Prostate gland (tissue), 2 donors: Measurements from ENCODE around the gene FAM89A. TPM values are rescaled to one million over a fixed set of nuclear protein-coding genes. Genes with fewer than 3 reads are reported as not detected.
"Not testable (repeated sequence)": the region's sequence is repeated elsewhere in the genome, so short reads cannot be mapped to it uniquely, and the experiment has no call there.

Source experiments
- DNase-seq: peaks from one replicate; pipeline ENCODE4 v3.0.0-alpha.2; 2019; ENCODE audit warnings: low spot score
- H3K27ac ChIP-seq, 2 donors: fragments of 200-600 bp; sonication (generic); 2 replicates each; pipeline ENCODE4 v1.5.1; 2017 to 2019
- H3K27me3 ChIP-seq: fragments of 200-600 bp; sonication (generic); replicated peaks from 2 replicates; pipeline ENCODE4 v1.5.1; 2019; ENCODE audit not compliant: insufficient read depth
- H3K36me3 ChIP-seq, 2 donors: fragments of 200-600 bp; sonication (generic); 1 replicate in 1 of 2; 2 replicates in 1 of 2; pipeline versions ENCODE4 v1.5.1 to v1.8.1; 2017 to 2019
- H3K4me1 ChIP-seq: fragments of 200-600 bp; sonication (generic); replicated peaks from 2 replicates; pipeline ENCODE4 v1.5.1; 2019
- H3K4me3 ChIP-seq, 2 donors: fragments of 200-600 bp; sonication (generic); 2 replicates each; pipeline ENCODE4 v1.5.1; 2017 to 2019
- H3K9me3 ChIP-seq: fragments of 200-600 bp; sonication (generic); 2 replicates; pipeline ENCODE4 v1.5.1; 2017
- CTCF ChIP-seq, 4 experiments: fragments of 200-600 bp in 2 of 4; fragments of 450-650 bp in 2 of 4; sonication (generic) in 2 of 4; IDR thresholded peaks; 1 replicate in 3 of 4; 2 replicates in 1 of 4; pipeline ENCODE4 v1.5.1; 2016 to 2019; ENCODE audit warnings: antibody characterized with exemption in 4 of 4, mild to moderate bottlenecking in 2 of 4, moderate library complexity in 2 of 4
- POLR2A ChIP-seq: fragments of 450-650 bp; IDR thresholded peaks from one replicate; pipeline ENCODE4 v1.6.1; 2016; ENCODE audit warnings: antibody characterized with exemption, mild to moderate bottlenecking
- POLR2AphosphoS5 ChIP-seq: sonication (generic); formaldehyde crosslinking; IDR thresholded peaks from one replicate; pipeline ENCODE4 v1.6.1; 2017; ENCODE audit warnings: antibody characterized with exemption
- WGBS: methylation state at CpG from one replicate; pipeline ENCODE4 v1.1.5; 2018; 5-methylcytosine and 5-hydroxymethylcytosine counted together
- intact Hi-C: fragments of 100-400 bp; cut with DNase I; formaldehyde crosslinking; loops from one replicate; pipeline ENCODE4 v1.14.2; 2022
- total RNA-seq, 2 donors: library from RNA; depleted of rRNA; stranded (reverse); fragments of >200 nt; gene quantifications; one replicate each; pipeline ENCODE4 v1.1.0, GENCODE V29; 2016

The FAM89A gene
- total RNA-seq, 2 donors from 2014 or later = 13.7 to 13.9 TPM

GRCh38 chr1:231027971-231028370 is 12.1 kb downstream of the FAM89A start:
- Histone ChIP-seq H3K9me3 (no peaks in the 10 kb centered on the region), H3K27ac (no peak overlapping the region), H3K4me1 (no peaks in the 10 kb centered on the region), H3K27me3 (no peaks in the 10 kb centered on the region), H3K36me3 (no peaks in the 10 kb centered on the region), H3K4me3 (no peak overlapping the region)
- TF ChIP-seq CTCF (IDR thresholded peaks at IDR 0.05) (no peak), POLR2A (no peak), POLR2AphosphoS5 (no peak)
- intact Hi-C loops = no loop called here
- no peak for DNase-seq
- WGBS = 92% methylated on average over 10 of the region's 10 CpGs

- no peaks in the 10 kb centered on the region for H3K9me3 ChIP-seq
- TF ChIP-seq POLR2A (no peak), POLR2AphosphoS5 (no peak), CTCF (IDR thresholded peaks at IDR 0.05) (no peak)
- no peak for DNase-seq
- no peaks in the 10 kb centered on the region for H3K36me3 ChIP-seq
- no peaks in the 10 kb centered on the region for H3K4me1 ChIP-seq
- H3K27ac ChIP-seq = no peak overlapping the region
- H3K27me3 ChIP-seq = no peaks in the 10 kb centered on the region
- WGBS = 83% methylated on average over 23 of the region's 23 CpGs
- intact Hi-C loops = no loop called here
- no peak overlapping the region for H3K4me3 ChIP-seq
Observed at GRCh38 chr1:231027136-231027925, 12.7 kb downstream of the FAM89A start.

- Histone ChIP-seq H3K4me1 (no peaks in the 10 kb centered on the region), H3K9me3 (no peaks in the 10 kb centered on the region), H3K27ac (no peak overlapping the region), H3K4me3 (no peak overlapping the region), H3K27me3 (no peaks in the 10 kb centered on the region), H3K36me3 (no peaks in the 10 kb centered on the region)
- TF ChIP-seq POLR2AphosphoS5 (no peak), POLR2A (no peak), CTCF (IDR thresholded peaks at IDR 0.05) (no peak)
- intact Hi-C loops = no loop called here
- no peak for DNase-seq
- 83% methylated on average over 6 of the region's 6 CpGs for WGBS
Observed at GRCh38 chr1:231026576-231026975, 13.5 kb downstream of the FAM89A start.

DNA sequence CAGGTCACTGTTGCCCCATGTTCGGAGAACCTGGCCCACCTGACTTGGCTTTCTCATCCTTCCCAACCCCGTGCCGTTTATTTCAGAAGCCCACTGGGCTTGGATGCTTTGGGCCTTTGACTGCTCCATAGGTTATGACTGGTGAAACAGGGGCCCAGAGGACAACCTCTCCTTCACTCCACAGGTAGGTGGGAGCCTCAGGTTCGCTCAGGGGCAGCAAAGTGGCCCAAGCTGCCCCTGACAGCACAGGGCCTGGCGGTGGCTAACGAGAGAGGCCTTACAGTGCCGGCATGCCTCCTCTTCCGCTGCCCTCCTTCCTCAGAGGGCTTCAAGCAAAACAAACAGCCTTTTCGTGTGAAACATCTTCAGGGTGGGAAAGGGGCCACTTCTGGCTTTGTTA is 16.9 kb downstream of the FAM89A start:
- intact Hi-C loops = no loop called here
- H3K4me3 ChIP-seq = no peak overlapping the region
- WGBS = 88% methylated on average over 9 of the region's 9 CpGs
- H3K36me3 ChIP-seq = no peaks in the 10 kb centered on the region
- no peak for TF ChIP-seq CTCF (IDR thresholded peaks at IDR 0.05)
- no peak for TF ChIP-seq POLR2A
- no peak for TF ChIP-seq POLR2AphosphoS5
- no peak for DNase-seq
- no peaks in the 10 kb centered on the region for H3K9me3 ChIP-seq
- no peak overlapping the region for H3K27ac ChIP-seq
- H3K27me3 ChIP-seq = no peaks in the 10 kb centered on the region
- H3K4me1 ChIP-seq = no peaks in the 10 kb centered on the region

GRCh38 chr1:231022543-231022942 is 17.5 kb downstream of the FAM89A start:
- H3K9me3 ChIP-seq, H3K27me3 ChIP-seq, H3K36me3 ChIP-seq, intact Hi-C loops, DNase-seq, H3K4me1 ChIP-seq, H3K27ac ChIP-seq, H3K4me3 ChIP-seq: not testable (repeated sequence)
- 97% methylated on average over 7 of the region's 7 CpGs for WGBS
